ENCODE measurements around the gene LENG1.
A peak's percentile ranks its signal among the peaks of the same experiment; 100 is the strongest.
"Not testable (repeated sequence)": the region's sequence is repeated elsewhere in the genome, so short reads cannot be mapped to it uniquely, and the experiment has no call there.

The LENG1 gene

GRCh38 chr19:54189145-54189734 lies 29.7 kb upstream of the LENG1 start, which contains the start of gene MBOAT7:
Gene MBOAT7, minus strand, starts transcription at chr19:54189580. Its CDS starts 1,072 bp downstream, at chr19:54188508.
- no peak for DNase-seq

GRCh38 chr19:54188215-54188871 lies 28.8 kb upstream of the LENG1 start:
- peak; percentile 63 for DNase-seq

GRCh38 chr19:54186934-54187381 lies 27.4 kb upstream of the LENG1 start:
- no peak for DNase-seq

GRCh38 chr19:54186351-54186750 lies 26.8 kb upstream of the LENG1 start:
- DNase-seq = no peak

- no peak for DNase-seq
Measured at GRCh38 chr19:54183431-54183830, 23.9 kb upstream of the LENG1 start.

- DNase-seq = not testable (repeated sequence)
Measured at GRCh38 chr19:54181894-54182293, 22.4 kb upstream of the LENG1 start.

GRCh38 chr19:54180691-54181091 lies 21.2 kb upstream of the LENG1 start:
- DNase-seq = no peak

GRCh38 chr19:54179921-54180461 lies 20.5 kb upstream of the LENG1 start:
- no peak for DNase-seq

- no peak for DNase-seq
Measured at GRCh38 chr19:54179262-54179852, 19.8 kb upstream of the LENG1 start.

GRCh38 chr19:54178581-54179261 lies 19.2 kb upstream of the LENG1 start:
- peak; percentile 51 for DNase-seq

- no peak for DNase-seq
Measured at GRCh38 chr19:54173951-54174834, 14.7 kb upstream of the LENG1 start.

GRCh38 chr19:54173359-54173699 lies 13.8 kb upstream of the LENG1 start:
- DNase-seq = no peak

- DNase-seq = no peak
Measured at GRCh38 chr19:54172471-54173358, 13.2 kb upstream of the LENG1 start, which contains the start of gene TMC4. Gene TMC4, minus strand, starts transcription at chr19:54173160. Its CDS starts 43 bp downstream, at chr19:54173117.

- DNase-seq = not testable (repeated sequence)
Measured at GRCh38 chr19:54171736-54172431, 12.4 kb upstream of the LENG1 start.

GRCh38 chr19:54169149-54169740 lies 9.7 kb upstream of the LENG1 start:
- DNase-seq = no peak

- DNase-seq = peak; percentile 91
Measured at GRCh38 chr19:54168174-54168917, 8.8 kb upstream of the LENG1 start.

GRCh38 chr19:54165222-54165621 lies 5.7 kb upstream of the LENG1 start:
- no peak for DNase-seq

- DNase-seq = peak; percentile 59
Measured at GRCh38 chr19:54164369-54165068, 5.0 kb upstream of the LENG1 start.

GRCh38 chr19:54162884-54163283 lies 3.4 kb upstream of the LENG1 start:
- no peak for DNase-seq
